K562 (cell line): ENCODE data around the gene ST6GALNAC5. TPM values are rescaled to one million over a fixed set of nuclear protein-coding genes. Genes with fewer than 3 reads are reported as not detected.

Source experiments
- ATAC-seq: fragments of 200-7000 bp; cut with Tn5 transposase; 3 replicates; pipeline ENCODE4 v1.9.1; 2020; ENCODE audit warnings: moderate library complexity
- BruUV-seq: library from RNA; stranded (reverse); fragments of 400-500 nt; replicated peaks from 2 replicates; lab custom pipeline; 2021; lab: Mats Ljungman, UMichigan
- CTCF ChIA-PET: fragments of 300-600 bp; formaldehyde crosslinking; extraction: SDS; loops from one replicate; lab custom pipeline; 2021; ENCODE audit warnings: low intra/inter-chr PET ratio; lab: Yijun Ruan, JAX
- POLR2A ChIA-PET: fragments of 300-600, 350-650 bp; sonication (Branson Sonifier 250); formaldehyde crosslinking; extraction: SDS; loops from one replicate; lab custom pipeline; 2021; ENCODE audit warnings: antibody characterized with exemption, inconsistent platforms; lab: Yijun Ruan, JAX
- DNase-seq, 4 experiments: peaks; one replicate each; pipeline versions ENCODE4 v3.0.0 to v3.0.0-alpha.2; 2011 to 2018; ENCODE audit warnings: low spot score in 3 of 4, mixed read lengths in 3 of 4; ENCODE audit errors: extremely low read depth in 1 of 4
- FAIRE-seq: peaks from 2 replicates; lab custom pipeline; 2011; peaks lifted over from hg19 to GRCh38; lab: Jason Lieb, UNC
- H2AFZ ChIP-seq: 2 replicates; pipeline ENCODE4 v1.6.0; 2011; ENCODE audit warnings: low read depth, low read length, control low read depth, inconsistent platforms
- H3K27ac ChIP-seq: fragments of 200-600 bp; 3 replicates; pipeline ENCODE4 v1.8.0; 2011; ENCODE audit warnings: low read depth, mild to moderate bottlenecking, control low read depth, inconsistent platforms, low read length, moderate library complexity, mixed read lengths; ENCODE audit errors: extremely low read depth
- H3K27me3 ChIP-seq, 2 experiments: fragments of 300-600 bp in 1 of 2; 2 replicates in 1 of 2; 3 replicates in 1 of 2; pipeline versions ENCODE4 v1.6.0 to v1.8.0; 2011; ENCODE audit warnings: inconsistent platforms in 2 of 2, low read length in 2 of 2, mild to moderate bottlenecking in 1 of 2, mixed read lengths in 1 of 2, moderate library complexity in 1 of 2; ENCODE audit not compliant: control insufficient read depth in 2 of 2, insufficient read depth in 2 of 2
- H3K36me3 ChIP-seq: fragments of 300-600 bp; 3 replicates; pipeline ENCODE4 v1.8.0; 2011; ENCODE audit warnings: mild to moderate bottlenecking, low read length, inconsistent platforms; ENCODE audit not compliant: control insufficient read depth, insufficient read depth
- H3K4me1 ChIP-seq, 2 experiments: fragments of 200-600 bp in 1 of 2; replicated peaks in 1 of 2; 2 replicates in 1 of 2; 3 replicates in 1 of 2; pipeline versions ENCODE4 v1.5.1 to v1.8.0; 2011; ENCODE audit warnings: inconsistent platforms in 2 of 2, low read length in 2 of 2, mild to moderate bottlenecking in 1 of 2, mixed read lengths in 1 of 2, moderate library complexity in 1 of 2; ENCODE audit not compliant: control insufficient read depth in 2 of 2, insufficient read depth in 2 of 2
- H3K4me2 ChIP-seq: 2 replicates; pipeline ENCODE4 v1.6.1; 2011; ENCODE audit warnings: low read length, control low read depth, inconsistent platforms, mixed read lengths; ENCODE audit not compliant: insufficient read depth
- H3K4me3 ChIP-seq: fragments of 200-600 bp; sonication (generic), shearing (Covaris generic); 2 replicates; pipeline ENCODE4 v1.5.1; 2016; ENCODE audit warnings: control low read depth, inconsistent platforms
- H3K79me2 ChIP-seq: fragments of 200-600 bp; 3 replicates; pipeline ENCODE4 v1.8.0; 2011; ENCODE audit warnings: low read length, inconsistent platforms; ENCODE audit not compliant: control insufficient read depth, insufficient read depth
- H3K9ac ChIP-seq, 2 experiments: 2 replicates each; pipeline versions ENCODE4 v1.6.0 to v1.6.1; 2011; ENCODE audit warnings: low read depth in 2 of 2, low read length in 2 of 2, control low read depth in 1 of 2, inconsistent platforms in 1 of 2, mild to moderate bottlenecking in 1 of 2, mixed read lengths in 1 of 2; ENCODE audit not compliant: insufficient read depth in 1 of 2
- H3K9me1 ChIP-seq: one replicate; pipeline ENCODE4 v1.6.0; 2011; ENCODE audit warnings: inconsistent platforms, mild to moderate bottlenecking, low read length, moderate library complexity; ENCODE audit not compliant: control insufficient read depth, insufficient read depth
- H3K9me3 ChIP-seq: replicated peaks from 2 replicates; pipeline ENCODE4 v1.5.1; 2011; ENCODE audit warnings: low read depth, low read length, inconsistent platforms; ENCODE audit not compliant: control insufficient read depth, insufficient read depth
- H4K20me1 ChIP-seq: replicated peaks from 2 replicates; pipeline ENCODE4 v1.6.1; 2011; ENCODE audit warnings: low read length, inconsistent platforms, mixed read lengths; ENCODE audit not compliant: control insufficient read depth, insufficient read depth
- COPS2 ChIP-seq: fragments of 450-650 bp; conservative IDR thresholded peaks from 2 replicates; pipeline ENCODE4 v1.6.1; 2016; ENCODE audit warnings: mild to moderate bottlenecking, moderate library complexity
- CREM ChIP-seq: IDR thresholded peaks from 2 replicates; pipeline ENCODE4 v1.6.1; 2014; ENCODE audit warnings: antibody characterized with exemption, low read depth
- GTF2E2 ChIP-seq: fragments of 200-800 bp; sonication (Bioruptor generic); IDR thresholded peaks from 2 replicates; pipeline ENCODE4 v1.6.1; 2016; ENCODE audit warnings: missing genetic modification characterization, missing compliant biosample characterization
- MECOM ChIP-seq: fragments of 250-450 bp; sonication (Bioruptor Pico); IDR thresholded peaks from 2 replicates; pipeline ENCODE4 v1.8.0; 2022; ENCODE audit warnings: inconsistent platforms
- SLC30A9 ChIP-seq: fragments of 250-450 bp; sonication (Bioruptor Pico); IDR thresholded peaks from 2 replicates; pipeline ENCODE4 v1.8.0; 2022; ENCODE audit warnings: mild to moderate bottlenecking, moderate library complexity
- ZBTB17 ChIP-seq: fragments of 450-650 bp; formaldehyde crosslinking; IDR thresholded peaks from 2 replicates; pipeline ENCODE4 v1.4.0; 2020; ENCODE audit warnings: mild to moderate bottlenecking
- ZNF212 ChIP-seq: fragments of 450-650 bp; formaldehyde crosslinking; IDR thresholded peaks from 2 replicates; pipeline ENCODE4 v1.4.0; 2020; ENCODE audit warnings: mild to moderate bottlenecking
- WGBS: fragments of 100-300 bp; shearing (Covaris generic); methylation state at CpG from one replicate; pipeline ENCODE4 v1.1.6; 2016; ENCODE audit warnings: low coverage, mixed read lengths; ENCODE audit not compliant: insufficient coverage; ENCODE audit errors: missing lambda C conversion rate; 5-methylcytosine and 5-hydroxymethylcytosine counted together
- in situ Hi-C: fragments of 300-500 bp; cut with MboI; formaldehyde crosslinking; loops from 4 replicates; pipeline ENCODE4 v1.15.0; 2018; ENCODE audit warnings: inconsistent platforms, mixed read lengths
- intact Hi-C: fragments of 100-400 bp; cut with micrococcal nuclease; formaldehyde crosslinking; loops from 2 replicates; pipeline ENCODE4 v1.14.2; 2022
- polyA plus RNA-seq, 8 experiments: library from polyadenylated mRNA; depleted of rRNA in 4 of 8; stranded (reverse) in 5 of 8; unstranded in 3 of 8; fragments of >200 nt; fragmentation: Nextera tagmentation in 2 of 8; fragmentation: Illumina TruSeq in 1 of 8; extraction: Ambion mirVana in 2 of 8; extraction: Trizol in 1 of 8; gene quantifications; 2 replicates each; pipeline versions ENCODE4 v1.2.1 to v1.2.3, GENCODE V29; 2011 to 2014; ENCODE audit warnings: inconsistent platforms in 1 of 8, missing spikeins in 1 of 8
- total RNA-seq, 7 experiments: library from RNA; depleted of rRNA in 6 of 7; stranded (reverse); fragments of >200 nt in 6 of 7; fragmentation: Illumina TruSeq in 2 of 7; extraction: Trizol in 2 of 7; gene quantifications; 2 replicates each; pipeline versions ENCODE4 v1.2.1 to v1.2.3, GENCODE V29; 2011 to 2021; ENCODE audit warnings: low replicate concordance in 1 of 7
- TF ChIP-seq, protein P1 (sequence below): fragments of 450-650 bp; IDR thresholded peaks from 2 replicates; pipeline ENCODE4 v1.6.1; 2018; ENCODE audit warnings: mild to moderate bottlenecking, low read depth; ENCODE audit not compliant: partially characterized antibody
- TF ChIP-seq, protein P2 (sequence below): sonication (generic); formaldehyde crosslinking; IDR thresholded peaks from 2 replicates; pipeline ENCODE4 v1.5.0; 2020; ENCODE audit warnings: missing genetic modification reagents

ST6GALNAC5 gene
- total and polyA plus RNA-seq, 9 of the 15 experiments (the other 6 are each of a cell fraction or from before 2014, with no cell fraction given) = 0.04 to 0.14 TPM; not detected in 7

DNA sequence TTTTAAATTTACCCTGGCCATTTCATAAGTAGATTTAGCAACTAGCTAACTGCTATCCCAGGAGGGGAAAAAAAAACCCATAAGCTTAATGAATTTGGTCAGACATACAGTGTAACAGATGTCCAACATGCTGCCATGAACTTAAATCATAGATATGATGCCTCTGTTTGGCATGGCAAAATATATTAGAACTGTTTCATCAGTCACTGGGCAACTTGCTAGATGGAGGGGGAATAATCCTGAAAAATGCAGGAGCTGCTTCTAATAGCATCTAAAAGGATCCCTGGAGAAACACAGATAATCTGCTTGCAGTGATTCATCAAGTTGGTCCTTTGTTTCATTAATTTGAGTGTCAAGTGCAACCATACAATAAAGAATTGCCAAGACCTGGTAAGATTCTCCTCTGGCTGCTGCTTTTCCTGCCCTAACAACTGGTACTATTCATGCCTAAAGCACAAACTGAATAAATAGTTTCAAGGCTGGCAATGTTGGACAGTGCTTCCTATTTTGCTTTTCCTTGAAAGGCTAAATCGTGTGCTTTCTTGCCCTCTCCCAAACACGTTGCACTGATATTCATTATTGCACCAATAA, 1.5 kb upstream of the ST6GALNAC5 start:
- Histone ChIP-seq H3K9me1 (no peaks in the 10 kb centered on the region), H3K9me3 (no peaks in the 10 kb centered on the region), H3K27me3 (peaks cover 0 to 19% of the 10 kb centered on the region in 2 experiments; a peak in 2 of 5 replicates), H3K27ac (no peak overlapping the region)
- WGBS = 3% methylated on average over 2 of the region's 2 CpGs
- CTCF ChIA-PET = no interaction called here
- TF ChIP-seq, protein P1, sequence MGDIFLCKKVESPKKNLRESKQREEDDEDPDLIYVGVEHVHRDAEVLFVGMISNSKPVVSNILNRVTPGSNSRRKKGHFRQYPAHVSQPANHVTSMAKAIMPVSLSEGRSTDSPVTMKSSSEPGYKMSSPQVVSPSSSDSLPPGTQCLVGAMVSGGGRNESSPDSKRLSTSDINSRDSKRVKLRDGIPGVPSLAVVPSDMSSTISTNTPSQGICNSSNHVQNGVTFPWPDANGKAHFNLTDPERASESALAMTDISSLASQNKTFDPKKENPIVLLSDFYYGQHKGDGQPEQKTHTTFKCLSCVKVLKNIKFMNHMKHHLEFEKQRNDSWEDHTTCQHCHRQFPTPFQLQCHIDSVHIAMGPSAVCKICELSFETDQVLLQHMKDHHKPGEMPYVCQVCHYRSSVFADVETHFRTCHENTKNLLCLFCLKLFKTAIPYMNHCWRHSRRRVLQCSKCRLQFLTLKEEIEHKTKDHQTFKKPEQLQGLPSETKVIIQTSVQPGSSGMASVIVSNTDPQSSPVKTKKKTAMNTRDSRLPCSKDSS = no peak
- no peak for TF ChIP-seq GTF2E2
- no peak for TF ChIP-seq MECOM (CRISPR knock-in tag)
- TF ChIP-seq, protein P2, sequence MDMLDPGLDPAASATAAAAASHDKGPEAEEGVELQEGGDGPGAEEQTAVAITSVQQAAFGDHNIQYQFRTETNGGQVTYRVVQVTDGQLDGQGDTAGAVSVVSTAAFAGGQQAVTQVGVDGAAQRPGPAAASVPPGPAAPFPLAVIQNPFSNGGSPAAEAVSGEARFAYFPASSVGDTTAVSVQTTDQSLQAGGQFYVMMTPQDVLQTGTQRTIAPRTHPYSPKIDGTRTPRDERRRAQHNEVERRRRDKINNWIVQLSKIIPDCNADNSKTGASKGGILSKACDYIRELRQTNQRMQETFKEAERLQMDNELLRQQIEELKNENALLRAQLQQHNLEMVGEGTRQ (CRISPR knock-in tag) = no peak
- TF ChIP-seq ZNF212 = no peak
- TF ChIP-seq COPS2 = no peak
- TF ChIP-seq CREM = no peak
- no peak for TF ChIP-seq SLC30A9
- TF ChIP-seq ZBTB17 (CRISPR knock-in tag) = no peak
- TF ChIP-seq, all 486 proteins: peak for 0
- no TSS peak for BruUV-seq
- no peak overlapping the region for H3K4me2 ChIP-seq
- intact Hi-C loops (no loop called here), in situ Hi-C loops (no loop called here)
- POLR2A ChIA-PET = no interaction called here
- no peak for FAIRE-seq
- H3K36me3 ChIP-seq = no peaks in the 10 kb centered on the region
- H2AFZ ChIP-seq = no peak overlapping the region
- no peaks in the 10 kb centered on the region for H4K20me1 ChIP-seq
- H3K4me3 ChIP-seq = no peak overlapping the region
- peaks cover 0 to 19% of the 10 kb centered on the region in 2 experiments; a peak in 2 of 5 replicates for H3K4me1 ChIP-seq
- H3K9ac ChIP-seq = no peak overlapping the region
- DNase-seq = no peak
- H3K79me2 ChIP-seq = no peaks in the 10 kb centered on the region
- no peak for ATAC-seq
